GM12801 (cell line): Measurements from ENCODE around the gene FYN.

Experiments
- TF ChIP-seq, protein P1 (sequence below): IDR thresholded peaks from one replicate; pipeline ENCODE4 v1.5.1; 2011; ENCODE audit warnings: control low read depth; ENCODE audit not compliant: insufficient read length; ENCODE audit errors: extremely low read depth

FYN gene

DNA sequence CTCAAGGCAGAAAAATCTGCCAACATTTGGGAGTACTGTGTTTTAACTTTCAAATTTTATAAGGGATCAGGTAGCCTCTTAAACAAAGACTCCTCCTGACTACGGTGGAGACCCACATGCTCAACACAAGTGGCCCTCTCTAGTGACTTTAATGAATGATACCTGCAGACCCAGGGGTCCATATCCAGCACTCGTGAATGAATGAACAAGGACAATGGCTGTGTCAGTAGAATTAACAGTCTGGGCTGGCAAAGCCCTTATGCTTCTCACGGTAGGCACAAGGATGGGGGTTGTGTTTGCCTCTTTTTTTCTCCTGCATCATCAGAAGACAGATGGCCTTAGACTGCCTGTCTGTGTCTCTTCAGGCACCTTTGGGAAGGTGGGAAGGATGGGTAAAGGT, 154.9 kb downstream of the FYN start:
- TF ChIP-seq, protein P1, sequence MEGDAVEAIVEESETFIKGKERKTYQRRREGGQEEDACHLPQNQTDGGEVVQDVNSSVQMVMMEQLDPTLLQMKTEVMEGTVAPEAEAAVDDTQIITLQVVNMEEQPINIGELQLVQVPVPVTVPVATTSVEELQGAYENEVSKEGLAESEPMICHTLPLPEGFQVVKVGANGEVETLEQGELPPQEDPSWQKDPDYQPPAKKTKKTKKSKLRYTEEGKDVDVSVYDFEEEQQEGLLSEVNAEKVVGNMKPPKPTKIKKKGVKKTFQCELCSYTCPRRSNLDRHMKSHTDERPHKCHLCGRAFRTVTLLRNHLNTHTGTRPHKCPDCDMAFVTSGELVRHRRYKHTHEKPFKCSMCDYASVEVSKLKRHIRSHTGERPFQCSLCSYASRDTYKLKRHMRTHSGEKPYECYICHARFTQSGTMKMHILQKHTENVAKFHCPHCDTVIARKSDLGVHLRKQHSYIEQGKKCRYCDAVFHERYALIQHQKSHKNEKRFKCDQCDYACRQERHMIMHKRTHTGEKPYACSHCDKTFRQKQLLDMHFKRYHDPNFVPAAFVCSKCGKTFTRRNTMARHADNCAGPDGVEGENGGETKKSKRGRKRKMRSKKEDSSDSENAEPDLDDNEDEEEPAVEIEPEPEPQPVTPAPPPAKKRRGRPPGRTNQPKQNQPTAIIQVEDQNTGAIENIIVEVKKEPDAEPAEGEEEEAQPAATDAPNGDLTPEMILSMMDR: no peak

DNA sequence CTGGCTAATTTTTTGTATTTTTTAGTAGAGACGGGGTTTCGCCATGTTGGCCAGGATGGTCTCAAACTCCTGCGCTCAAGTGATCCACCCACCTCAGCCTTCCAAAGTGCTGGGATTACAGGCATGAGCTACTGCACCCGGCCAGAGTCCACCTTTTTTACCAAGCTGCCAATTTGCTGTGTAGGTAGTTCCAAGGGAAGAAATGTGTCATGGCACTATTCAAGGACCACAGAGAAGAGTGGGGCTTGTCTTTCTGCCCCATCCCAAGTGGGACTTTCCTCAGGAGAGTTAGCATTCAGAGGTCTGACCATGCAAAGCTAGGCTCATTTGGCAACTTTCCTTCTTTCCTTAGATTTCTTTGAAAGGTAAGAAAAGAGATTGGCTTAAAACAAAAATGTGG, 155.6 kb downstream of the FYN start:
- TF ChIP-seq, protein P1: no peak

DNA sequence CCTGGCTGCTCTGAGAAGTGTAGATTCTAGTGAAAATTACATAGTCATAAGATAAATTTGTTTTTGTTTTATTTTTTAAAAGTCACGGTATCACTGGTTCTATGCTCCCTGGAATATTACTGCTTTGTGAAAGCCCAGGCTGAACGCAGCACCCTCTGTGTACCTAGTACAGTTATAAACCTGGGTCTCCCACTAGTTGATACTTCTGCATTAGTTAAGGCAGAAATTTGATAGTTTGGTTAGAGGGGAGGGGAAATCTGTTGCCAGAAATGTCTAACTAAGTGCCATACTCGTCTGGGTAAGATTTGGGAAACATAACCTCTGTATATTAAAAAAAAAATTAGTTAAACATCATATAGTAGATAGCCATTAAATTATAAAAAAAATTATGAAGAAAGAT, 156.9 kb downstream of the FYN start:
- TF ChIP-seq, protein P1: no peak

DNA sequence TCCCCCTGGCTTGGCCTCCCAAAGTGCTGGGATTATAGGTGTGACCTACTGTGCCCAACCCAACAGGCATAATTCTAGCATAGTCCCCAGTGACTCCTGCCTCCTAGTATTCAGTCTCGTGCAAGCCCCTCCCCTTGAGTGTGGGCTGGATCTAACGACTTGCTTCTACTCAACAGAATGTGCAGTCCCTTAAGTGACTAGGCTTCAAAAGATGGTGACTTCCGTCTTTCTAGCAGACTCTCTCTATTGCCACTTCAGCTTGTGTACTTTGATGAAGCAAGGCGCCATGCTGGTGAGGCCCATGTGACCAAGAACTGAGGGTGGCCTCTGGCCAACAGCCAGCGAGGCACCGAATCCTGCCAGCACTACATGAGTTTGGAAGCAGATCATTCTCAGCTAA, 157.9 kb downstream of the FYN start:
- TF ChIP-seq, protein P1: no peak

DNA sequence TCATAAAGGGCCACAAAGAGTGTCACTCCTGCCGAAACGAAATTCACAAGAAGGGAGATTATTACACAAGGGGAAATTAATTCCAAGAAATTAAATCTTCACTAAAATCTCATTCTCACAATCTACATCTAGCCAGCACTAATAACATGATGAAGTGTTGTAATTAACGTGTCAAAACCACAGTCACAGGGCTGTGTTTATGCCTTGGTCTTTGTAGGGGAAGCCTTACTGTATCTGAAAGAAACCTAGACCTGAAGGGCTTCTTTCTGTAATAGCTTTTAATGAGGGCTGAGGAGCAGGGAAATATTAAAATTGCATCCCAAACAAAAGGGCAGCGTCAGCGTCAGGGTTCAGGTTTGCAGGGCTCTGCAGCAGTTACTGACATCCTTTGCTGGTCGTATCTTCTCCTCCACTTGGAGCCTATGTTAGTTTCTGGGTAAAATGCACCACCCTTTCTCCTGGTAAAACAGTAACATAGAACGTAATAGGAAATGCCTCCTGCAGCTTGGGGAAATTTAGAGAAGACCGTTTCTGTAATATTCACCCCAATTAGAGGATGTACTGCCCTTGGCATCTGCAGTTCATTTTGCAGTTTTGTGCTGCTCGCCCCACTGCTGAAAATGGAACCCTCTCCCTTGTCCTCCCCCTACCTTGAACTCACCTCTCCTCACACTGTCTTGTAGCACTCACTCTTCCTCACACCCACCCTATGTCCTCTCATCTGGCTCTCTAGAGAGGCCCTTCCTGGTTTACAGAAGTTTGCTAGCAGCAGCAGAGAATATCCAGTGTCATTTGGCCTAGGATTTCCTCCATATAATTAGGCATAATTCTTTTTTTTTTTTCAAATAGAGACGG, 158.6 kb downstream of the FYN start:
- TF ChIP-seq, protein P1: no peak

DNA sequence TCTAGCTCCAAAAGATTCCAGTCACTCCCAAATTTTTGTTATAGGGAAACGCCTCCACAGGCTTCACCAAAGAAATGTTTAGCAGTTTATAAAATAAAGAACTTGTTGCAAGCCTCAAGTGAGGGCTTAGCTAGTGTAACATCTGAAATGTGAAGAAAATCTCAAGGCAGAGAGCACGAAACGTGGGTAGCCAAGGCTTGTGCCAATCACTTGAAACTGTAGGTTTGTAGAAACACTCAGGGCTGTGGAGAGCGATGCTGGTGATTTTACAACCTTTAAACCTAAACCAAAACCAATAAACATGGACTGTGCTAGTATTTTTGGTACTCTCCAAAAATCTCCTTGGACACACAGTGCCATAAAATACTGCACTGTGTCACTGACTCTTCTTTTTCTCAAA, 159.4 kb downstream of the FYN start:
- TF ChIP-seq, protein P1: no peak

DNA sequence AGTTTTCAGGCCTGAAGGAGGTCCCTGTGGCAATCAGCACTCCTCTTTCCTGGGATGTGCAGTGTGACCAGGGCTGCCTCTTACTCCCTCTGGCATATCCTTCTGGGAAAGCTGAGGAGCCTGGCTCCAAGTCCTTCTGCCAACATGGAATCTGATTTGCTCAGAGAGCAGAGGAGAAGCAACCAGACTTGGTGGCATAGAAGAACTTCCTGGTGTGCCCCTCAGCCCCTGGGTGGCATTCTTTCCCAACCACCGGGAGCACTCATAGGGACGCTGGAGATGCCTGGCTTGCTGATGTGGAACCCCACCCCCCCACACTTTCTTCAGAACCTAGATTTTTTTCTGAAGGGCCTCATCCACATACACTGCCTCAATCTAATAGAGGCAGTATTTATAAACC, 160.0 kb downstream of the FYN start:
- TF ChIP-seq, protein P1: no peak
